CD14-positive monocyte (primary cell): ENCODE results near the gene POT1. TPM values are rescaled to one million over a fixed set of nuclear protein-coding genes. Genes with fewer than 3 reads are reported as not detected.

ENCODE experiments used
- DNase-seq, 3 donors: peaks; one replicate each; pipeline ENCODE4 v3.0.0-alpha.2; 2011 to 2022
- H2AFZ ChIP-seq: 2 replicates; pipeline ENCODE4 v1.6.0; 2012; ENCODE audit warnings: mild to moderate bottlenecking, low read depth, low read length, inconsistent platforms; ENCODE audit not compliant: insufficient read depth, poor library complexity, severe bottlenecking
- H3K27ac ChIP-seq, 2 donors: 1 replicate in 1 of 2; 2 replicates in 1 of 2; pipeline ENCODE4 v1.5.1; 2012 to 2013; ENCODE audit warnings: low read length in 2 of 2, control low read depth in 1 of 2, inconsistent platforms in 1 of 2, low read depth in 1 of 2, mild to moderate bottlenecking in 1 of 2
- H3K27me3 ChIP-seq, 2 donors: one replicate each; pipeline versions ENCODE4 v1.6.0 to v1.6.1; 2011 to 2013; ENCODE audit warnings: low read length in 2 of 2; ENCODE audit not compliant: control insufficient read depth in 2 of 2, insufficient read depth in 2 of 2
- H3K36me3 ChIP-seq, 2 donors: replicated peaks in 1 of 2; 1 replicate in 1 of 2; 2 replicates in 1 of 2; pipeline versions ENCODE4 v1.5.1 to v1.6.1; 2012 to 2013; ENCODE audit warnings: low read length in 2 of 2, control low read depth in 1 of 2, inconsistent platforms in 1 of 2, mild to moderate bottlenecking in 1 of 2; ENCODE audit not compliant: insufficient read depth in 2 of 2, control insufficient read depth in 1 of 2
- H3K4me1 ChIP-seq, 2 donors: 1 replicate in 1 of 2; 2 replicates in 1 of 2; pipeline versions ENCODE4 v1.5.1 to v1.6.1; 2012 to 2013; ENCODE audit warnings: low read length in 2 of 2, control low read depth in 1 of 2, inconsistent platforms in 1 of 2, mild to moderate bottlenecking in 1 of 2, moderate library complexity in 1 of 2; ENCODE audit not compliant: insufficient read depth in 2 of 2, control insufficient read depth in 1 of 2
- H3K4me2 ChIP-seq: replicated peaks from 2 replicates; pipeline ENCODE3; 2012; ENCODE audit warnings: low read length, moderate library complexity, mild to moderate bottlenecking; ENCODE audit not compliant: poor library complexity, severe bottlenecking; ENCODE audit errors: extremely low read depth
- H3K4me3 ChIP-seq, 3 experiments: fragments of 200-600 bp in 1 of 3; sonication (generic) in 1 of 3; replicated peaks in 1 of 3; 1 replicate in 2 of 3; 2 replicates in 1 of 3; pipeline ENCODE4 v1.5.1; 2011 to 2013; ENCODE audit warnings: low read length in 3 of 3, mild to moderate bottlenecking in 3 of 3, control low read depth in 2 of 3, low read depth in 2 of 3, inconsistent platforms in 1 of 3, moderate library complexity in 1 of 3
- H3K79me2 ChIP-seq: 2 replicates; pipeline ENCODE4 v1.6.0; 2012; ENCODE audit warnings: mild to moderate bottlenecking, control low read depth, inconsistent platforms, low read length, moderate library complexity; ENCODE audit not compliant: insufficient read depth
- H3K9ac ChIP-seq: 2 replicates; pipeline ENCODE4 v1.6.0; 2017; ENCODE audit warnings: low read length, mild to moderate bottlenecking; ENCODE audit not compliant: insufficient read depth, poor library complexity, severe bottlenecking
- H3K9me3 ChIP-seq, 2 donors: replicated peaks in 1 of 2; 1 replicate in 1 of 2; 2 replicates in 1 of 2; pipeline versions ENCODE4 v1.5.1 to v1.6.1; 2012 to 2013; ENCODE audit warnings: low read length in 2 of 2, control low read depth in 1 of 2; ENCODE audit not compliant: control insufficient read depth in 1 of 2, insufficient read depth in 1 of 2
- H4K20me1 ChIP-seq: 2 replicates; pipeline ENCODE4 v1.6.0; 2012; ENCODE audit warnings: mild to moderate bottlenecking, low read length, control low read depth, moderate library complexity; ENCODE audit not compliant: insufficient read depth
- H3K27ac Mint-ChIP-seq, 7 donors: one replicate each; pipeline ENCODE4 v1.8.0; 2020; ENCODE audit warnings: mild to moderate bottlenecking in 7 of 7, mixed read lengths in 7 of 7, moderate library complexity in 6 of 7, inconsistent platforms in 2 of 7
- H3K27me3 Mint-ChIP-seq, 3 donors: one replicate each; pipeline ENCODE4 v1.8.0; 2021 to 2022; ENCODE audit warnings: low read depth in 3 of 3, mild to moderate bottlenecking in 3 of 3, mixed read lengths in 3 of 3, moderate library complexity in 3 of 3, inconsistent platforms in 1 of 3
- H3K36me3 Mint-ChIP-seq, 2 donors: one replicate each; pipeline ENCODE4 v1.8.0; 2020; ENCODE audit warnings: mixed read lengths in 2 of 2, inconsistent platforms in 1 of 2, mild to moderate bottlenecking in 1 of 2
- H3K4me1 Mint-ChIP-seq: one replicate; pipeline ENCODE4 v1.8.0; 2020; ENCODE audit warnings: mild to moderate bottlenecking, mixed read lengths
- H3K4me3 Mint-ChIP-seq, 2 donors: one replicate each; pipeline ENCODE4 v1.8.0; 2020; ENCODE audit warnings: mild to moderate bottlenecking in 2 of 2, mixed read lengths in 2 of 2, moderate library complexity in 1 of 2
- H3K9me3 Mint-ChIP-seq, 7 donors: one replicate each; pipeline ENCODE4 v1.8.0; 2020 to 2022; ENCODE audit warnings: mixed read lengths in 7 of 7, mild to moderate bottlenecking in 6 of 7, moderate library complexity in 6 of 7, inconsistent platforms in 2 of 7
- WGBS: methylation state at CpG from one replicate; pipeline ENCODE4 v1.1.5; 2013; ENCODE audit warnings: missing lambda C conversion rate; ENCODE audit not compliant: insufficient coverage; 5-methylcytosine and 5-hydroxymethylcytosine counted together
- intact Hi-C, 2 donors: fragments of 100-400 bp; cut with micrococcal nuclease; formaldehyde crosslinking; loops; one replicate each; pipeline versions ENCODE4 v1.15.0 to v1.15.1; 2023
- polyA plus RNA-seq, 3 donors: library from polyadenylated mRNA; depleted of rRNA in 1 of 3; unstranded in 2 of 3; stranded (reverse) in 1 of 3; fragments of 300-500 nt in 2 of 3; fragments of >200 nt in 1 of 3; fragmentation: Illumina TruSeq in 2 of 3; gene quantifications; 1 replicate in 2 of 3; 2 replicates in 1 of 3; pipeline ENCODE4 v1.2.3, GENCODE V29; 2012 to 2021
- TF ChIP-seq, protein P1 (sequence below): fragments of 200-600 bp; IDR thresholded peaks from one replicate; pipeline ENCODE4 v1.8.0; 2022; ENCODE audit warnings: antibody characterized with exemption, mild to moderate bottlenecking

Gene POT1
- polyA plus RNA-seq, 3 donors, result 6.7 to 12.2 (median 10.4) TPM

DNA sequence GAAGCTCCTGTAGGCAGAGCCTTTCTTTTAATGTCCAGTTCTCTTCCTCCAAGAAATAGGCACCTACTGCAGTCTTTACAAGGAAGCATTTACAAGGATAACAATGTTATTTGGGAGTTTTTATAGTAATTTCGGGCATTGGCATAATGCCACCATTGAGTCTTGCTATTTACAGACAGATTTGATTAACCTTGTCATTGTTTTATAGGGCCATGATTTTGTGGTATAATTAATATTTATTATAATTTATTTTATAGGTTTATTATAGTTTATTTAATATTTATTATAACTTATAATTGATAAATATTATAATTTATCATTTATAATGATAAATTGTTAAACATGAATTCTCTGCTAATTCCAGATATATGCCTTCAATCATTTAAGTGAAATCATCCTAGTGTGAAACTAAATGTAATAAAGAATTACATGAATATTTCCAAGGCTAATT is 573 bp upstream of the POT1 start:
- Histone ChIP-seq H4K20me1 (no peaks in the 10 kb centered on the region), H3K4me2 (peak overlapping the region; percentile 70), H3K36me3 (no peaks in the 10 kb centered on the region), H3K9me3 (no peaks in the 10 kb centered on the region), H3K79me2 (peaks cover 12% of the 10 kb centered on the region), H3K9ac (no peak overlapping the region), H3K27me3 (no peaks in the 10 kb centered on the region), H3K4me1 (peaks cover 6 to 7% of the 10 kb centered on the region in 2 donors), H3K27ac (peak overlapping the region; percentile 77 to 92), H2AFZ (peak overlapping the region; percentile 78), H3K4me3 (peak overlapping the region; percentile 57 to 96 (median 84))
- intact Hi-C loops, result loop anchor here in 1 of 2 donors (10.0 kb wide), 1 partner anchor 1375 kb away; the partner anchor contains the start of gene NDUFA5
- Mint-ChIP-seq H3K27me3 (peaks cover 4 to 11% (median 9%) of the 10 kb centered on the region in 3 donors), H3K27ac (peak overlapping the region; percentile 97 to 100 (median 99)), H3K4me3 (peak overlapping the region; percentile 93 to 98), H3K36me3 (peaks cover 6 to 14% of the 10 kb centered on the region in 2 donors), H3K4me1 (peaks cover 16% of the 10 kb centered on the region), H3K9me3 (peaks cover 0 to 2% (median 0%) of the 10 kb centered on the region in 7 donors)
- DNase-seq, result no peak
- TF ChIP-seq, protein P1, sequence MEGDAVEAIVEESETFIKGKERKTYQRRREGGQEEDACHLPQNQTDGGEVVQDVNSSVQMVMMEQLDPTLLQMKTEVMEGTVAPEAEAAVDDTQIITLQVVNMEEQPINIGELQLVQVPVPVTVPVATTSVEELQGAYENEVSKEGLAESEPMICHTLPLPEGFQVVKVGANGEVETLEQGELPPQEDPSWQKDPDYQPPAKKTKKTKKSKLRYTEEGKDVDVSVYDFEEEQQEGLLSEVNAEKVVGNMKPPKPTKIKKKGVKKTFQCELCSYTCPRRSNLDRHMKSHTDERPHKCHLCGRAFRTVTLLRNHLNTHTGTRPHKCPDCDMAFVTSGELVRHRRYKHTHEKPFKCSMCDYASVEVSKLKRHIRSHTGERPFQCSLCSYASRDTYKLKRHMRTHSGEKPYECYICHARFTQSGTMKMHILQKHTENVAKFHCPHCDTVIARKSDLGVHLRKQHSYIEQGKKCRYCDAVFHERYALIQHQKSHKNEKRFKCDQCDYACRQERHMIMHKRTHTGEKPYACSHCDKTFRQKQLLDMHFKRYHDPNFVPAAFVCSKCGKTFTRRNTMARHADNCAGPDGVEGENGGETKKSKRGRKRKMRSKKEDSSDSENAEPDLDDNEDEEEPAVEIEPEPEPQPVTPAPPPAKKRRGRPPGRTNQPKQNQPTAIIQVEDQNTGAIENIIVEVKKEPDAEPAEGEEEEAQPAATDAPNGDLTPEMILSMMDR, result no peak
- no CpG with 5 or more reads among the region's 1 CpG for WGBS

- Histone ChIP-seq H3K4me3 (no peak overlapping the region), H3K27me3 (no peaks in the 10 kb centered on the region), H3K79me2 (peaks cover 63% of the 10 kb centered on the region), H3K4me1 (peaks cover 6 to 7% of the 10 kb centered on the region in 2 donors), H3K27ac (no peak overlapping the region), H2AFZ (no peak overlapping the region), H4K20me1 (no peaks in the 10 kb centered on the region), H3K36me3 (no peaks in the 10 kb centered on the region), H3K9ac (no peak overlapping the region), H3K4me2 (no peak overlapping the region), H3K9me3 (no peaks in the 10 kb centered on the region)
- Mint-ChIP-seq H3K4me3 (no peak overlapping the region), H3K27me3 (no peaks in the 10 kb centered on the region), H3K27ac (no peak overlapping the region), H3K36me3 (peaks cover 20% of the 10 kb centered on the region in 2 donors), H3K4me1 (peaks cover 14% of the 10 kb centered on the region), H3K9me3 (no peaks in the 10 kb centered on the region)
- no peak for DNase-seq
- intact Hi-C loops, result no loop called here
- TF ChIP-seq, protein P1, result no peak
These were observed 4.7 kb downstream of the POT1 start for GRCh38 chr7:124924906-124925305.
